Activated naive CD8-positive, alpha-beta T cell treated with anti-CD3 and anti-CD28 coated beads for 36 hours (primary cell): ENCODE results near the gene MUC13. TPM values are rescaled to one million over a fixed set of nuclear protein-coding genes. Genes with fewer than 3 reads are reported as not detected.
"Not testable (repeated sequence)": the region's sequence is repeated elsewhere in the genome, so short reads cannot be mapped to it uniquely, and the experiment has no call there.

ENCODE experiments used
- DNase-seq: peaks from one replicate; pipeline ENCODE4 v3.0.0; 2021
- H3K27ac Mint-ChIP-seq: one replicate; pipeline ENCODE4 v1.8.0; 2022; ENCODE audit warnings: mild to moderate bottlenecking, moderate library complexity, mixed read lengths
- H3K27me3 Mint-ChIP-seq: one replicate; pipeline ENCODE4 v1.8.0; 2022; ENCODE audit warnings: mild to moderate bottlenecking, mixed read lengths
- H3K36me3 Mint-ChIP-seq: one replicate; pipeline ENCODE4 v1.8.0; 2021; ENCODE audit warnings: mild to moderate bottlenecking, mixed read lengths
- H3K4me1 Mint-ChIP-seq: one replicate; pipeline ENCODE4 v1.8.0; 2021; ENCODE audit warnings: mixed read lengths
- H3K4me3 Mint-ChIP-seq: one replicate; pipeline ENCODE4 v1.8.0; 2022; ENCODE audit warnings: mild to moderate bottlenecking, moderate library complexity, mixed read lengths
- H3K9me3 Mint-ChIP-seq: one replicate; pipeline ENCODE4 v1.8.0; 2022; ENCODE audit warnings: mixed read lengths
- total RNA-seq, 2 experiments: library from RNA; stranded (reverse); gene quantifications; one replicate each; pipeline ENCODE4 v1.2.3, GENCODE V29; 2021

MUC13 gene
- total RNA-seq, 2 experiments from 2014 or later: not detected

- peaks cover 6% of the 10 kb centered on the region for H3K4me1 Mint-ChIP-seq
- no peaks in the 10 kb centered on the region for H3K36me3 Mint-ChIP-seq
- DNase-seq: no peak
- H3K9me3 Mint-ChIP-seq: no peaks in the 10 kb centered on the region
- no peak overlapping the region for H3K4me3 Mint-ChIP-seq
- H3K27ac Mint-ChIP-seq: no peak overlapping the region
- H3K27me3 Mint-ChIP-seq: peaks cover 4% of the 10 kb centered on the region
Observed at GRCh38 chr3:124962403-124962940, 27.9 kb upstream of the MUC13 start.

DNA sequence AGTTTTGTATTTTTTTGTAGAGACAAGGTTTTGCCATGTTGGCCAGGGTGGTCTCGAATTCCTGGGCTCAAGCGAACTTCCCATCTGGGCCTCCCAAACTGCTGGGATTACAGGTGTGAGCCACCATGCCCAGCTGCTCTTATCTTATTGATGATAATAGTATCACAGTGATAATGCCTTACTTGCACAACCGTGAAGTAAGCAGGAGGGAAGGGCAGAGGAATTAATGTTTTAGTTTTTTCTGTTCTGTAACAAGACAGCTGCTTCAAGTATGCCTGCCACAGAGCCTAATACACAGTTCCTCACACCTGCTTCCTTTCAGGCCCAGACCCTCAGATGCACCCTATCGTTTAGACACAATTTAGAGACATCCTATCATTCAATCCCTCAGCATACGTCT, 26.1 kb upstream of the MUC13 start:
- Mint-ChIP-seq H3K27ac (no peak overlapping the region), H3K4me1 (peaks cover 6% of the 10 kb centered on the region), H3K27me3 (peaks cover 4% of the 10 kb centered on the region), H3K36me3 (no peaks in the 10 kb centered on the region), H3K9me3 (no peaks in the 10 kb centered on the region), H3K4me3 (no peak overlapping the region)
- no peak for DNase-seq

DNA sequence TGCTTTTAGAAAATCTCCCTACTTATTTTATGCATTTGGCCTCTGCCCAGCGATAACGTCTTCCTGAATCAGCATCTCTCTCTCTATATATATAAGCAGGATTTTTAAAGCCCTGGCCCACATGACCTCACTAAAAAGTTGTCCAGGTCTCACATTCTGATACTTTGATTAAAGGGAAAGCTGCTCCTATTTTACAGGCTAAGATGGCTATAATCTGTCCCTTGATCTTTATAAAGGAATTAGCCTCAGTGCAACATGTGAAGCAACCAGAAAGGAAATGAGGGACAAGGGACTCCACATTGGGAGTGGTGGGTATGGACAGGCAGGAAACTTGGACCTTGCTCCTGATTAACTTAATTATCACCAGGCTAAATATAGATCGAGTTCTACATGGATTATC, 25.6 kb upstream of the MUC13 start:
- Mint-ChIP-seq H3K4me1 (peaks cover 6% of the 10 kb centered on the region), H3K27me3 (peaks cover 4% of the 10 kb centered on the region), H3K27ac (no peak overlapping the region), H3K36me3 (no peaks in the 10 kb centered on the region), H3K9me3 (no peaks in the 10 kb centered on the region), H3K4me3 (no peak overlapping the region)
- DNase-seq: no peak

DNA sequence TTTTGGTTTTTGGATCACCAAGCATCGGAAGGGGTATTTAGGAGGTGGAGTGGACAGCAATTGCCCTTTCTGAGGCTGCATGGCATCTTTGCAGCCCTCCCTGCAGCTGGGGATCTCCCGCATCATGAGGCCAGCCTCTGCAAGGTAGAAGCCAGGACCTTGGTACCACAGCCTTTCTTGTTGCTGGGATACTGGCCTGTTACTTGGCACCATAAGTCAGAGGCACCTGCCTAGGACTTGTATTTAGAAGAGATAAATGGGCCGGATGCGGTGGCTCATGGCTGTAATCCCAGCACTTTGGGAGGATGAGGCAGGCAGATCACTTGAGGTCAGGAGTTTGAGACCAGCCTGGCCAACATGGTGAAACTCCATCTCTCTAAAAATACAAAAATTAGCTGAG, 23.4 kb upstream of the MUC13 start:
- DNase-seq, H3K27me3 Mint-ChIP-seq, H3K27ac Mint-ChIP-seq, H3K9me3 Mint-ChIP-seq, H3K4me3 Mint-ChIP-seq, H3K36me3 Mint-ChIP-seq, H3K4me1 Mint-ChIP-seq: not testable (repeated sequence)

DNA sequence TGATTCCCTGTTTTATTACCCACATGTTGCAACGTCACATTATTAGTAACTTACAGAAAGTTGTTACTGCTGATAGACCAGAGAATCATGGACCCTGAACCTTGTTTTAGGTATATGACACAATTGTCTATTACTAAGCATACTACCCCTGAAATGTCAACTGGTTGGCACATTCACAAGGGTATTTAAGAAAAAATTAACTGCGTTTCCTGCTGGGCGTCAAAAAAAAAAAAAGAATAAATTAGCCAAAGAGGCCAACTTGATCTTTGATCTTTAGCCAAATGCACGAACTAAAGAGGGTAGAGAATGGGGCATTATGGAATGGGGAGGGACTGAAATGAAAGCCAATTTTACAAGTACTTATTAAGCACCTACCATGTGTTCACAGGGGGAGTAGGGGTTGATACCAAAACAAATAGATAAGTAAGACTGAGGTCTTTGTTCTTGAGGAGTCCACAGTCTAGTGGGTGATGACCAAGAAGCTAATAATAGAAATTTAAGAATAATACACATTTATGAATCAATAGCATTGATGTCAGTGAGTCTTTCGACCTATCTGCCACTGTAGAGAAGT, 17.8 kb upstream of the MUC13 start:
- no peaks in the 10 kb centered on the region for H3K4me1 Mint-ChIP-seq
- no peak overlapping the region for H3K4me3 Mint-ChIP-seq

GRCh38 chr3:124951511-124952281, 17.1 kb upstream of the MUC13 start:
- Mint-ChIP-seq H3K4me3 (no peak overlapping the region), H3K27me3 (no peaks in the 10 kb centered on the region)

More for the DNA sequence above, 17.8 kb upstream of the MUC13 start:
- no peak overlapping the region for H3K27ac Mint-ChIP-seq
- no peak for DNase-seq
- H3K9me3 Mint-ChIP-seq: no peaks in the 10 kb centered on the region
- H3K27me3 Mint-ChIP-seq: no peaks in the 10 kb centered on the region
- no peaks in the 10 kb centered on the region for H3K36me3 Mint-ChIP-seq

GRCh38 chr3:124950026-124950425, 15.5 kb upstream of the MUC13 start:
- Mint-ChIP-seq H3K9me3 (no peaks in the 10 kb centered on the region), H3K27ac (no peak overlapping the region), H3K27me3 (no peaks in the 10 kb centered on the region)

More at GRCh38 chr3:124951511-124952281, 17.1 kb upstream of the MUC13 start:
- Mint-ChIP-seq H3K4me1 (no peaks in the 10 kb centered on the region), H3K27ac (no peak overlapping the region), H3K9me3 (no peaks in the 10 kb centered on the region), H3K36me3 (no peaks in the 10 kb centered on the region)
- no peak for DNase-seq

GRCh38 chr3:124942613-124943012, 8.1 kb upstream of the MUC13 start:
- no peak for DNase-seq
- Mint-ChIP-seq H3K4me1 (peaks cover 2% of the 10 kb centered on the region), H3K4me3 (no peak overlapping the region), H3K27ac (no peak overlapping the region), H3K9me3 (no peaks in the 10 kb centered on the region), H3K27me3 (peaks cover 10% of the 10 kb centered on the region), H3K36me3 (no peaks in the 10 kb centered on the region)

More at GRCh38 chr3:124950026-124950425, 15.5 kb upstream of the MUC13 start:
- Mint-ChIP-seq H3K36me3 (no peaks in the 10 kb centered on the region), H3K4me3 (no peak overlapping the region), H3K4me1 (no peaks in the 10 kb centered on the region)
- no peak for DNase-seq

DNA sequence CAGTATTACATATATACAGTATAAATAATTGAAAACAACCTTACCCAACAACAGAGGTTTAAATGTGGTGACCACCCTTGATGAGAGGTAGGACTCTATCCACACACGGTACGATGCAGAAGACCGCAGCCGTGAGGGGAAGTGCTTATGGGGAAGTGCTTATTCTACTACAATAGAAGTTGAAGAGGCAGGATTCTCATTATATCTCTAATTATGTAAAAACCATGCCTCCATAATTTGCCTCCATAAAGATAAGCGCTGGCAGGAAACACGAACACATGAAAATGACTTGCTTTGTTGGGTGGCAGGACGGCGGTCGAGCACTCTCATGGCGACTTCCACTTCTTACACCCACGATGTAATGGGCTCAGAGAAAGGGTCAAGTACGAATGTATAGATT, 7.2 kb upstream of the MUC13 start:
- H3K4me1 Mint-ChIP-seq: peaks cover 2% of the 10 kb centered on the region
- H3K4me3 Mint-ChIP-seq: no peak overlapping the region

GRCh38 chr3:124939661-124940060, 5.1 kb upstream of the MUC13 start:
- no peak overlapping the region for H3K27ac Mint-ChIP-seq
- H3K9me3 Mint-ChIP-seq: no peaks in the 10 kb centered on the region
- peaks cover 2% of the 10 kb centered on the region for H3K4me1 Mint-ChIP-seq
- H3K4me3 Mint-ChIP-seq: no peak overlapping the region
- no peaks in the 10 kb centered on the region for H3K36me3 Mint-ChIP-seq
- peaks cover 14% of the 10 kb centered on the region for H3K27me3 Mint-ChIP-seq
- no peak for DNase-seq

More for the DNA sequence above, 7.2 kb upstream of the MUC13 start:
- no peak for DNase-seq
- peaks cover 10% of the 10 kb centered on the region for H3K27me3 Mint-ChIP-seq
- no peak overlapping the region for H3K27ac Mint-ChIP-seq
- no peaks in the 10 kb centered on the region for H3K9me3 Mint-ChIP-seq
- no peaks in the 10 kb centered on the region for H3K36me3 Mint-ChIP-seq

GRCh38 chr3:124938896-124939295, 4.3 kb upstream of the MUC13 start:
- H3K36me3 Mint-ChIP-seq: no peaks in the 10 kb centered on the region
- no peaks in the 10 kb centered on the region for H3K9me3 Mint-ChIP-seq
- peaks cover 14% of the 10 kb centered on the region for H3K27me3 Mint-ChIP-seq
- peaks cover 2% of the 10 kb centered on the region for H3K4me1 Mint-ChIP-seq
- H3K4me3 Mint-ChIP-seq: no peak overlapping the region
- no peak for DNase-seq
- H3K27ac Mint-ChIP-seq: no peak overlapping the region

DNA sequence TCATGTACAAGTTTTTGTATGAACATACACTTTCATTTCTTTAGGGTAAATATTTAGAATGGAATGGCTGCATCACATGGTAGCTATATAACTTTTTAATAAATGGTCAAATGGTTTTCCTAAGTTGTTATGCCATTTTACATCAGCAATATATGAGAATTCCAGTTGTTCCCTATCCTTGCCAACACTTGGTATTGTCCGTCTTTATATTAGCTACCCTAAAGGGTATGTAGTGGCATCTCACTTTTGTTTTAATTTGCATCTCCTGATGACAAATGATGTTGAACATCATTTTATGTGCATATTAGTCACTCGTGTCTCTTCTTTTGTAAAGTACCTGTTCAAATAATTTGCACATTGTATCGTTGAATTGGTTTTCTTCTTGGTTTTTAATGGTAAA, 2.5 kb upstream of the MUC13 start:
- H3K36me3 Mint-ChIP-seq: no peaks in the 10 kb centered on the region
- no peaks in the 10 kb centered on the region for H3K9me3 Mint-ChIP-seq

DNA sequence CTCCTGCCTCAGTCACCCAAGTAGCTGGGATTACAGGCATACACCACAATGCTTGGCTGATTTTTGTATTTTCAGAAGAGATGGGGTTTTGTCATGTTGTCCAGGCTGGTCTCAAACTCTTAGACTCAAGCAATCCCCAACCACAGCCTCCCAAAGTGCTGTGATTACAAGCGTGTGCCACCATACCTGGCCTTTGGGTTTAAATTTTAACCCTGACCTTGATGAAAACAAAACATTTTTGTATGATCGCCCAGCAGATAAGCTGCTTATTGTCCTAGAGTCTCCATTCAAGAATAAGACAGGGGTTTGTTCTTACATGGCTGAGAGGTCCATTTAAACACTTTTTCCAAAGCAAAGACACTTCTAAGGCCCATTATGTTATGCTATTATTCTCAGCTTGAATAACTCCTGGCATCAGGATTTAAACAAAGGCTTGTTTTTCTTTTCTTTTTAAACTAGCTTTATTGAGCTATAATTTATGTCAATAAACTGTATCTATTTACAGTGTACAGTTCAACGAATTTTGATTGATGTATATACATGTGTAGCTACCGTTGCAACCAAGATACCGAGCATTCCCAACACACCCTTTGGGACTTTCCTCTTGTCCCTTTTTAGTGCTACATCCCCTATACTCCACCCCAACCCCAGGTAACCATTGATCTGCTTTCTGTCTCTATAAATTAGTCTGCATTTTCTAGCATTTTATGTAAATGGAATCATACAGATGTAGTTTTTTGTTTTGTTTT, 1.4 kb upstream of the MUC13 start:
- peaks cover 14% of the 10 kb centered on the region for H3K27me3 Mint-ChIP-seq
- no peak overlapping the region for H3K27ac Mint-ChIP-seq
- H3K4me3 Mint-ChIP-seq: no peak overlapping the region
- H3K9me3 Mint-ChIP-seq: no peaks in the 10 kb centered on the region
- H3K4me1 Mint-ChIP-seq: no peaks in the 10 kb centered on the region
- DNase-seq: no peak
- no peaks in the 10 kb centered on the region for H3K36me3 Mint-ChIP-seq

More for the DNA sequence above, 2.5 kb upstream of the MUC13 start:
- Mint-ChIP-seq H3K4me3 (no peak overlapping the region), H3K27ac (no peak overlapping the region), H3K27me3 (peaks cover 14% of the 10 kb centered on the region), H3K4me1 (no peaks in the 10 kb centered on the region)
- no peak for DNase-seq

- H3K36me3 Mint-ChIP-seq: no peaks in the 10 kb centered on the region
- no peaks in the 10 kb centered on the region for H3K4me1 Mint-ChIP-seq
- no peak overlapping the region for H3K4me3 Mint-ChIP-seq
- DNase-seq: no peak
- H3K27me3 Mint-ChIP-seq: peaks cover 17% of the 10 kb centered on the region
- no peak overlapping the region for H3K27ac Mint-ChIP-seq
- no peaks in the 10 kb centered on the region for H3K9me3 Mint-ChIP-seq
Observed at GRCh38 chr3:124935264-124935663, 713 bp upstream of the MUC13 start.
